IPS-NIHi7 (cell line): ENCODE data around the gene MPP2.
A peak's percentile ranks its signal among the peaks of the same experiment; 100 is the strongest.
"Not testable (repeated sequence)": the region's sequence is repeated elsewhere in the genome, so short reads cannot be mapped to it uniquely, and the experiment has no call there.

Experiments used
- DNase-seq: peaks from one replicate; pipeline ENCODE4 v3.0.0; 2012; ENCODE audit warnings: mixed read lengths; ENCODE audit errors: extremely low spot score

The MPP2 gene

GRCh38 chr17:43846963-43847371 lies 60.4 kb downstream of the MPP2 start, which contains the start of gene CD300LG:
TSS of gene CD300LG (plus strand) at chr17:43847176. CDS start at chr17:43847217, 41 bp downstream.
- peak; percentile 51 for DNase-seq

DNA sequence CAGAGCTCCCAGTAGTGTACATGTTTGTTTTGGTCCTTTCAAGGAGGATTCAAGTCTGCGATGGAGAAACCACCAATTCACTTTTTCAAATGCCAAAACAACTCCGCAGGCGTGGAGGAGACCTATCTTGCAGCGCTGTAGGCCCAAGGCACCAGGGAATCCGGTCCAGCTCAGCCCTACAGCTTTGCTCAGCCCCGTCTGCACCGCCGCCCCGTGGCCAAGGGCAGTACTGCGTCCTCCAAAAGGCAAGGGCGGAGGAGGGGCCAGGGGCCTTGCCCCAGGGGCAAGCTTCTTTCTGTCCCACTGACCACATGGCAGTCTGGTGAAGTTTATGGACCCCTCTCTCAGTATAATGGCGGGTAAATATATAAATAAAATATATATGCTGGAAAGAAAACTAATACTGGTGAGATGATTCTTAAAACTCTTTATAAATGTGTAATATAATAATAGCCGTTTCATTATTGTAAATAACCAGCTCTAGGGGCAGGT lies 61.1 kb downstream of the MPP2 start:
- DNase-seq, result peak; percentile 98

DNA sequence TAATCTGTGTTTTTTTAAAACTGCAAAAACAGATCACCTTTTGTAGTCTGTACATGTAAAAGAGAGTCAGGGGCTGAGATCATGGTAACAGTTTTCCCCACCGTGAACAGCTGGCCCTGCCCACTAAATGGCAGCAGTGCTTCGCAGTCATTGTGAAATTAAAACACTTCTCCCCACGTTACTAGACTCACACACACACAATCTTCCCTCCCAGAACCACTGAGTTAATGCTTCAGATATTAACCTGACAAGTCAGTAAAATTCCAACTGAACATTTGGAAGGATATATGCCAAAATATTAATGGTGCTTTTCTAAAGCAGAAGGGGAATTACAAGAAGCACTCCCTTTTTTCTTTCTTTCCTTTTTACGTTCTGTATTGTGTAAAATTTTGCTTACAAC lies 61.6 kb downstream of the MPP2 start:
- no peak for DNase-seq

DNA sequence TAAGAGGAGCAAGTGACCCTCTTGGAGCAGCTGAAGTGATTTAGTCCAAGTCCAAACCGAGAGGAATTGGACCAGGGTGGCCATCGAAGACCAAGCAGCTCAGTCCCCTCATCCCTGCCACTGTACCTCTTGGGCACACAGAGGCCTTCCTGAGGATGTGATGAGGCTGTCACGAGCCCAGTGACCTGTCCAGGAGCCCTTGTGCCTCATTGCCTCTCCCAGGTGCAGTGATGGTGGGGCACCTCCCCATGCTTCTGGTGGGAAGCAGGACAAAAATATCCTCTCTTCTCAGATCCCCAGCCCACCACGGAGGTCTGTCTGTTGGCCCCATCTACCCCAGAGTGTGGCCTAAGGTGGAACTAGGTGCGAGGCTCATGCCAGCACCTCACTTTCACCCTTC lies 63.1 kb downstream of the MPP2 start:
- DNase-seq, result no peak

GRCh38 chr17:43842975-43843325 lies 64.4 kb downstream of the MPP2 start:
- no peak for DNase-seq

DNA sequence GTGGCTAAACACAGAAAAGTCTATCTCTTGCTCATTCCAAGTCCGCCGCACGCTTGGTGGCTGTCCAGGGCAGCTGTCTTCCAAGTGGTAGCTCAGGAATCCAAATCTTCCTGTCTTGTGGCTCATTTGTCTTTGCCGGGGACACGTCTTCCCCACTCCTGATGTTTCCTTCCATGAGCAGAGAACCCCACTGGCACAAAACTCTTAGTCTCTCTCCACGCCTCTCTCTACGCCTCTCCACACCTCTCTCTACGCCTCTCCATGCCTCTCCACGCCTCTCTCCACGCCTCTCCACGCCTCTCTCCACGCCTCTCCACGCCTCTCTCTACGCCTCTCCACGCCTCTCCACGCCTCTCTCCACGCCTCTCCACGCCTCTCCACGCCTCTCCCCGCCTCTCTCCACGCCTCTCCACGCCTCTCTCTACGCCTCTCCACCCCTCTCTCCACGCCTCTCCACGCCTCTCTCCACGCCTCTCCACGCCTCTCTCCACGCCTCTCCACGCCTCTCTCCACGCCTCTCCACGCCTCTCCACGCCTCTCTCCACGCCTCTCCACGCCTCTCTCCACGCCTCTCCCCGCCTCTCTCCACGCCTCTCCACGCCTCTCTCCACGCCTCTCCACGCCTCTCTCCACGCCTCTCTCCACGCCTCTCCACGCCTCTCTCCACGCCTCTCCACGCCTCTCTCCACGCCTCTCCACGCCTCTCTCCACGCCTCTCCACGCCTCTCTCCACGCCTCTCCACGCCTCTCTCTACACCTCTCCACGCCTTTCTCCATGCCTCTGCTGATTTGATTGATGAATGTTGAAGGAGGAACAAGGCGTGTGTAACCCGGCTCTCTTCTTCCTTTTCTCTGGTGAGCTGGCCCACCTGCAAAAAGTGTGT lies 65.0 kb downstream of the MPP2 start:
- not testable (repeated sequence) for DNase-seq

DNA sequence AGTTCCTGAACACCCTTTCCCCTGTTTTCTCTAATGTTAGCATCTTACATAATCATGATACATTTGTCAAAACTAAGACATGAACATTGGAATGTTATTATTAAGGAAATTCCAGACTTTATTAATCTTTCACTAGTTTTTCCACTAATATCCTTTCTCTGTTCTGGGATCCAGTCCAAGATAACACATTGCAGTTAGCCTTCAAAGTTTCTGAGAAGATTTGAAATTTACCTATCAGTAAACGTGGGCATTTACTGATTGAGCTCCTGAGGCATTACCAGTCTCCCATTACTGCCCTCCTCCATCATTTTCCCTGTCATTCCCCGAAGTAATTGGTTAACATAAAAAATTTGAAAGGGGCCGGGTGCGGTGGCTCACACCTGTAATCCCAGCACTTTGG lies 66.1 kb downstream of the MPP2 start:
- no peak for DNase-seq

DNA sequence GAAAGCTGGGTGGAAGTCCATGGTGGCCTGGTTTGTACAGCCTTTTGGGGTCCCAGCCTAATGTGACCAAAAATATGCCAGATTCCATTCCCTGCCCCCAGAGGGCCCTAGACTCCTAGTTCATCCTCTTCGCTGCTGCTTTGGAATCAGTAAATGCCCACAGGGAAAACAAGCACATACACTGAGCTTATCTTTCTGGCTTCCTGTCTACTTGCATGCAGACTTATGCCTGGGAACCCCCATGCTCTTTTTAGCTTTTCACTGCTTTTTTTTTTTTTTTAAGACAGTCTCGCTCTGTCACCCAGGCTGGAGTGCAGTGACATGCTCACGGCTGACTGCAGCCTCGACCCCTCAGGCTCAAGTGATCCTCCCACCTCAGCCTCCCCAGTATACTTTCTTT lies 66.5 kb downstream of the MPP2 start:
- peak; percentile 38 for DNase-seq

- no peak for DNase-seq
Observed at GRCh38 chr17:43839670-43840108, 67.6 kb downstream of the MPP2 start.

GRCh38 chr17:43834106-43834505 lies 73.2 kb downstream of the MPP2 start:
- no peak for DNase-seq

DNA sequence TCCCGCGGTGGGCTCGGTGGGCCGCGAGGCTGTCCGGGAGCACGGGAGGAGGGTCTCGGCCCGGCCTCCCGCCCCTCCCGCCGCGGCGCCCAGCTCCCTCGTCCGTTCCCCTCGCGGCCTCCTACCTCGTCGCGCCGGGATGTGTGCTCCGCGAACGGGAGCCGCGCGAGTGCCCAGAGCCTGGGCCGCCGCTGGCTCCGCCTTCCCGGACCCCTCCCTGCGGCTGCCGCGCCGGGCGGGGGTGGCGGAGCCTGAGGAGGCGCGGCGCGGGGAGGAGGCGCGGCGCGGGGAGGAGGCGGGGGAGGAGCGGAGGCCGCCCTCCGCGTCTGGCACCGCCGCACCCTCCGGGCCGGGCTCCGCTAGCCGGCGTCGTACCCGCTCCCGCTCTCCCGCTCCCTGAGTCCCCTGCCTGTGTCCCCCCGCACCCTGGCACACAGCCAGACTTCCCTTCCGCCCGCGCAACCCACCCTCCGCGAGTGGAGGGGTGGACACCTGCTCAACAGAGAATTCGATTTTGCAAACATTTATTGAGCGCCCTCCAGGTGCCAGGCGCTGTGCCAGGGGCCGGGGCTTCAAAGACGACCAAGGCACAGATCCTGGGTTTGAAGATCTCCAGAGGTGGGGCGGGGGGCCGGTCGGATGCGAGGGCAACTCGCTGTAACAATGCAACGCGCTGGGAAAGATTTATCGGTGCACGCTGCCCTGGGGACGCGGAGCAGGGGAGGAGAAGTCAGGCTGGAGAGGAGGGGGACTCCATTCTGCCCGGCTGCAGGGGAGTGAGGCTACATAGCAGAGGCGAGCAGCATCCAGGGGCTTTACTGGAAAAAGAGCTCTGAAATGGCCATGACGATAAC lies 74.1 kb downstream of the MPP2 start, which contains the start of gene MPP3:
Gene MPP3 (minus strand): TSS at position 171 of the 854 bp plus-strand sequence. CDS start 1,240 bp downstream, outside the sequence.
- peak; percentile 91 for DNase-seq

GRCh38 chr17:43832168-43832975 lies 75.0 kb downstream of the MPP2 start:
- DNase-seq, result peak; percentile 62

GRCh38 chr17:43831633-43832032 lies 75.7 kb downstream of the MPP2 start:
- no peak for DNase-seq

DNA sequence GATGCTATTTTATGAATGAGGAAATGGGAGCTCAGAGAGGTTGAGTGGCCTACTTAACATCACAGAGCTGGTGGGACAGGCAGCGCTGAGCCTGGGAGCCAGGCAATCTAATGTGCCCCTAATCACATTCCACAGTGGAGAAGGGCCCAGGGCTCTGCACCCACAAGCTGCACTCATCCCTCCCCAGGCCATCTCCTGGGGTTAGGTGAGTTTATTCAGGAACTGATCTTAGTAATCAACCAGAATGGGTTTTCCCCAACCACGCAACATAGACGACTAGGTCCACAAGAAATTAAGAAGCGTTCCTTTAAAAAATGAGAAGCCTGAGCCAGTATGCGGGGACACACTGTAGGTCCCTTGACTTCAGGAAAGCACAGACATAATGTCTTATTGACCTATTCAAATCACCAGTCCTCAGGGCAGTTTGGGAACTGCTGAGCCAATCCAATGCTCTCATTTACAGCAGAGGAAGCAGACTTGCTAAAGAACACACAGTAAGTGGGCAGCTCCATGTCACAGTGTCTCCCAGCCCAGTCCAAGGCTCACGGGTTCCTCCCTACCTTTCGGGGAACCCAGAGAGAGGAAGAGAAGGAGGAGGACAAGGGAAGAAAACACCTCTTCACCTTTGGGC lies 76.7 kb downstream of the MPP2 start:
- DNase-seq, result no peak

GRCh38 chr17:43829738-43830137 lies 77.6 kb downstream of the MPP2 start:
- DNase-seq, result no peak

GRCh38 chr17:43827596-43827995 lies 79.7 kb downstream of the MPP2 start:
- DNase-seq, result no peak

- DNase-seq, result no peak
Observed at GRCh38 chr17:43826206-43826605, 81.1 kb downstream of the MPP2 start.

GRCh38 chr17:43825567-43825966 lies 81.8 kb downstream of the MPP2 start:
- no peak for DNase-seq
